Stimulated activated effector memory CD8-positive, alpha-beta T cell treated with anti-CD3 and anti-CD28 coated beads, Interleukin-12 subunit alpha, Interleukin-12 subunit beta, amount 100 ng/mL, for 72 hours (primary cell): Measurements from ENCODE around the gene STX11.
A peak's percentile ranks its signal among the peaks of the same experiment; 100 is the strongest.

Experiments
- ATAC-seq: fragments of 150-1000 bp; cut with Tn5 transposase; 2 replicates; pipeline ENCODE4 v1.10.0; 2021
- DNase-seq, 2 donors: peaks; one replicate each; pipeline ENCODE4 v3.0.0; 2021 to 2022; ENCODE audit warnings: low spot score in 2 of 2
- H3K27ac Mint-ChIP-seq: one replicate; pipeline ENCODE4 v1.8.0; 2022; ENCODE audit warnings: mild to moderate bottlenecking, mixed read lengths
- H3K36me3 Mint-ChIP-seq: one replicate; pipeline ENCODE4 v1.8.0; 2022; ENCODE audit warnings: mild to moderate bottlenecking, mixed read lengths
- H3K4me1 Mint-ChIP-seq: one replicate; pipeline ENCODE4 v1.8.0; 2022; ENCODE audit warnings: mixed read lengths
- H3K4me3 Mint-ChIP-seq: one replicate; pipeline ENCODE4 v1.8.0; 2022; ENCODE audit warnings: mild to moderate bottlenecking, mixed read lengths
- H3K9me3 Mint-ChIP-seq: one replicate; pipeline ENCODE4 v1.8.0; 2022; ENCODE audit warnings: mixed read lengths

Gene STX11

GRCh38 chr6:144153971-144154370, 3.7 kb downstream of the STX11 start:
- H3K4me1 Mint-ChIP-seq: peaks cover 59% of the 10 kb centered on the region
- H3K4me3 Mint-ChIP-seq: peak overlapping the region; percentile 76
- H3K36me3 Mint-ChIP-seq: peaks cover 84% of the 10 kb centered on the region
- no peak for ATAC-seq
- no peaks in the 10 kb centered on the region for H3K9me3 Mint-ChIP-seq
- DNase-seq: no peak
- no peak overlapping the region for H3K27ac Mint-ChIP-seq

GRCh38 chr6:144155529-144155928, 5.2 kb downstream of the STX11 start:
- Mint-ChIP-seq H3K27ac (no peak overlapping the region), H3K4me3 (peak overlapping the region; percentile 34), H3K4me1 (peaks cover 53% of the 10 kb centered on the region), H3K36me3 (peaks cover 89% of the 10 kb centered on the region), H3K9me3 (no peaks in the 10 kb centered on the region)
- DNase-seq (no peak), ATAC-seq (peak; percentile 56)

DNA sequence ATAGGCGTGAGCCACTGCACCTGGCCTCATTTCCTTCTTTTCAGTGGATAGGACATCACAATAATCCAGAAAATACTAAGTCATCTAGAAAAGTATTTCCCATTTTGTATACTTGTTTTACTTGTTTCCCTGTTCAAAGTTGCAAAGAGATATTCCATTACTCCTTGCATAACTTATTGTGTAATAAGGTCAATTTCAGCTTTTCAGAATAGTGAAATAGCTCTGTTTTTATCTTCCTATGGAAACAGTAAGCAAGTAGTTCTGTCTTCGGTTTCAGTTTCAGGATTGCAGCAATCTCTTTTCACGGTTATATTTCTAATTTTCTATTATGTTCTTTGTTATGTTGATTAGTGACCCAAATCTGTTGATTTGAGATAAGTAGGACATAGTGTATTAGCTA, 6.0 kb downstream of the STX11 start:
- ATAC-seq (no peak), DNase-seq (no peak)
- Mint-ChIP-seq H3K27ac (peak overlapping the region; percentile 61), H3K4me1 (peaks cover 53% of the 10 kb centered on the region), H3K4me3 (peak overlapping the region; percentile 34), H3K9me3 (no peaks in the 10 kb centered on the region), H3K36me3 (peaks cover 84% of the 10 kb centered on the region)

GRCh38 chr6:144156991-144157390, 6.7 kb downstream of the STX11 start:
- Mint-ChIP-seq H3K9me3 (no peaks in the 10 kb centered on the region), H3K36me3 (peaks cover 85% of the 10 kb centered on the region), H3K27ac (no peak overlapping the region), H3K4me1 (peaks cover 57% of the 10 kb centered on the region), H3K4me3 (no peak overlapping the region)
- DNase-seq (no peak), ATAC-seq (no peak)

DNA sequence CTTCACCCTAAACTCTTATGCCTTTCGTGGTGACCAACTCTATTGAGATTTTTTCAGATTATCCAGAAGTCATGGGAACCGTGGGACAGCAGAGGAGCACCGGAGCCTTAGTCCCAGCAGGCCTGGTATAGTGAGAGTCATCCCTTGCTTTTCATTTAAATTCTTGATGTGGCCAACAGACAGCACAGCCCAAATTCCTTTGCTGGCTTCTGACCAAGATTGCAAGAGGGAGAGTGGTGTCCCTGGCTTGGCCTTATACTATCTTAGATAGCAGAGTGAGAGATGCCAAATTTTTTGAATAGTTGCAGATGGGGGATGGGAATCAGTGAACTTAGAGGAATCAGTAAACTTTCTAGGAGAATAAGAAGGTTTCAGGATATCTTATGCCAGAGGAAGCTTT, 7.8 kb downstream of the STX11 start:
- Mint-ChIP-seq H3K4me3 (no peak overlapping the region), H3K27ac (no peak overlapping the region), H3K9me3 (no peaks in the 10 kb centered on the region), H3K36me3 (peaks cover 83% of the 10 kb centered on the region), H3K4me1 (peaks cover 53% of the 10 kb centered on the region)
- DNase-seq (no peak), ATAC-seq (no peak)

- no peak overlapping the region for H3K27ac Mint-ChIP-seq
- H3K36me3 Mint-ChIP-seq: peaks cover 73% of the 10 kb centered on the region
- no peak for DNase-seq
- H3K4me1 Mint-ChIP-seq: peaks cover 42% of the 10 kb centered on the region
- no peak overlapping the region for H3K4me3 Mint-ChIP-seq
- ATAC-seq: no peak
- H3K9me3 Mint-ChIP-seq: no peaks in the 10 kb centered on the region
These were observed 8.9 kb downstream of the STX11 start for GRCh38 chr6:144159223-144159622.

GRCh38 chr6:144159742-144160141, 9.4 kb downstream of the STX11 start:
- Mint-ChIP-seq H3K27ac (no peak overlapping the region), H3K4me1 (peaks cover 37% of the 10 kb centered on the region), H3K9me3 (no peaks in the 10 kb centered on the region), H3K36me3 (peaks cover 69% of the 10 kb centered on the region), H3K4me3 (no peak overlapping the region)
- ATAC-seq: no peak
- no peak for DNase-seq

GRCh38 chr6:144160431-144161005, 10.2 kb downstream of the STX11 start:
- ATAC-seq (no peak), DNase-seq (no peak)
- H3K9me3 Mint-ChIP-seq: no peaks in the 10 kb centered on the region
- H3K4me3 Mint-ChIP-seq: no peak overlapping the region
- peaks cover 30% of the 10 kb centered on the region for H3K4me1 Mint-ChIP-seq
- H3K27ac Mint-ChIP-seq: no peak overlapping the region
- peaks cover 61% of the 10 kb centered on the region for H3K36me3 Mint-ChIP-seq

DNA sequence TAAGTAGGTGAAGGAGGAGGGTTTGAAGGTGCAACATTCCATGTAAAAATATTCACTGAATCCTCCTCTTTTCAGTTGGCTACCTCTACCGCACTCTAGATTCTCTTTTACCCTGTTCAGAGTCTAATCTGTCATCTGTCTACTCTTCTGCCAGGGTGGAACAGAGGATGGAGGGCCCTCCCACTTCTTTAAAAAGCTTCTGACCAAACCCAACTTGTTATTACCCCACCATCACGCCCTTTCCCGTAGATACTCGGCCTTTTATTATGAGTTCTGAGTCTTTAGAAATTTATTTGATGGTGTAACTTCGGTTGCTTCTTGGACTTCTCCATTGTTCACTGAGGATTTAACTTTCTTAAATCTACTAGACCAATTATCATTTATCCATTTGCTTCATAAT, 11.7 kb downstream of the STX11 start:
- ATAC-seq (no peak), DNase-seq (no peak)
- Mint-ChIP-seq H3K27ac (no peak overlapping the region), H3K36me3 (peaks cover 55% of the 10 kb centered on the region), H3K4me3 (no peak overlapping the region), H3K9me3 (no peaks in the 10 kb centered on the region), H3K4me1 (peaks cover 21% of the 10 kb centered on the region)

GRCh38 chr6:144162977-144163376, 12.7 kb downstream of the STX11 start:
- Mint-ChIP-seq H3K36me3 (peaks cover 55% of the 10 kb centered on the region), H3K9me3 (no peaks in the 10 kb centered on the region), H3K4me3 (no peak overlapping the region), H3K27ac (no peak overlapping the region), H3K4me1 (peaks cover 15% of the 10 kb centered on the region)
- DNase-seq (no peak), ATAC-seq (no peak)

GRCh38 chr6:144165784-144166183, 15.5 kb downstream of the STX11 start:
- H3K36me3 Mint-ChIP-seq: peaks cover 60% of the 10 kb centered on the region
- ATAC-seq (no peak), DNase-seq (no peak)
- H3K9me3 Mint-ChIP-seq: no peaks in the 10 kb centered on the region
- H3K4me3 Mint-ChIP-seq: no peak overlapping the region
- H3K4me1 Mint-ChIP-seq: peaks cover 39% of the 10 kb centered on the region
- H3K27ac Mint-ChIP-seq: no peak overlapping the region

GRCh38 chr6:144170044-144170443, 19.7 kb downstream of the STX11 start:
- no peaks in the 10 kb centered on the region for H3K9me3 Mint-ChIP-seq
- no peak overlapping the region for H3K4me3 Mint-ChIP-seq
- H3K36me3 Mint-ChIP-seq: peaks cover 83% of the 10 kb centered on the region
- H3K27ac Mint-ChIP-seq: no peak overlapping the region
- peaks cover 52% of the 10 kb centered on the region for H3K4me1 Mint-ChIP-seq
- DNase-seq: no peak
- ATAC-seq: no peak

- no peak for DNase-seq
- H3K4me3 Mint-ChIP-seq: no peak overlapping the region
- ATAC-seq: no peak
- H3K9me3 Mint-ChIP-seq: no peaks in the 10 kb centered on the region
- H3K27ac Mint-ChIP-seq: peak overlapping the region; percentile 48
- peaks cover 62% of the 10 kb centered on the region for H3K4me1 Mint-ChIP-seq
- H3K36me3 Mint-ChIP-seq: peaks cover 81% of the 10 kb centered on the region
These were observed 21.1 kb downstream of the STX11 start for GRCh38 chr6:144171406-144171805.

DNA sequence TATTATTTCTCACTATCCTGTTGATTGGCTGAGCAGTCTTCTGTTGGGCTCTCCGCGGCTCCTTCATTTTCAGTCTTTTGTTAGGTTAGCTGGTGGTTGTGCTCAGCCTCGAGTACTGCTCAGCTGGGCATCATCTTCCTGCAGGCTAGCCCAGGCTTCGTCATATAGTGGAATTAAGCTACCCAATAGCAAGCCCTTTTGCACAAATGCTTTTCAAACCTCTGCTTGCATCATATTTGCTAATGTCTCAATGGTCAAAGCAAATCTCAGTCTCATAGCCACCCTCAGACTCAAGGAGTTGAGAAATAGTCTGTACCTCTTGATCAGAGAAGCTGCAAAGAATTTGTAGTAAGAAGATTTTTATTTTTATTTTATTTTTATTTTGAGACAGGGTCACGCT, 23.7 kb downstream of the STX11 start:
- ATAC-seq (no peak), DNase-seq (no peak)
- Mint-ChIP-seq H3K27ac (no peak overlapping the region), H3K36me3 (peaks cover 55% of the 10 kb centered on the region), H3K4me3 (no peak overlapping the region), H3K4me1 (peaks cover 57% of the 10 kb centered on the region), H3K9me3 (no peaks in the 10 kb centered on the region)

DNA sequence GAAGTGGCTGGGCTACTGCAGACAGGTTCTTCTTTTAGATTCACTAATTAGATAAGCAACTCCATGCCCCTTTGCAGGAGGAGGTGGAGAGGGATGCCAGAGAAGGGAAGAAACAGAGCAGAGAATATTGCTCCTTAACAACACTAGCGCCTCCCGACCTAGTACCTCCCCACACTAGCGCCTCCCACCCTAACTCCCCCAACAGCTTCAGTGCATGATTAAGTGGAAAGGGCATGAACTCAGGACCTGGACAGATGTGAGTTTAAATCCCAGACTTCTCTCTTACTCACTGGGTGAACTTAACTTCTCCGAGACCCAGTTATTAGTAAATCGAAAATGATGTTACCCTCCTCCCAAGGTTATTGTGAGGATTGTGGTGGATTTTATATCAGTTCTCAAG, 25.7 kb downstream of the STX11 start:
- no peak overlapping the region for H3K4me3 Mint-ChIP-seq
- DNase-seq (no peak), ATAC-seq (no peak)
- no peaks in the 10 kb centered on the region for H3K9me3 Mint-ChIP-seq
- H3K36me3 Mint-ChIP-seq: peaks cover 41% of the 10 kb centered on the region
- H3K27ac Mint-ChIP-seq: no peak overlapping the region
- peaks cover 58% of the 10 kb centered on the region for H3K4me1 Mint-ChIP-seq

DNA sequence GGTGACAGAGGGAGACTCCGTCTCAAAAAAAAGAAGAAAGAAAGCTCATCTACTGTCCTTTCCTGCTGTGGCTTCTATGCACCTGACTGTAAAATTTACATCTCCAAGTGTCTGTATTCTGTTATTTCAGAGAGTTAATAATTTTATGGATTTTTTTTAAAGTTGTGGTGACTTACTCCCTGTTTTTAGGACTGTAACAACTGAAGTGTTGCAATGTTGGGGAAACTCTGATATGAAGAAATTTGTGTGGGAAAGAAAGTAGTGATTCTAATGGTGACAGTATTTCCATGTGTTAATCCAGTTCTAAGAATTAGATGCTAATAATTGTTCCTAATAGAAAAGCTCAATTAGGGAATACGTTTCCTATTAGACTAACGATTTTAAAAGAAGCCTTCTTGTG, 27.4 kb downstream of the STX11 start:
- Mint-ChIP-seq H3K4me3 (no peak overlapping the region), H3K4me1 (peaks cover 59% of the 10 kb centered on the region), H3K27ac (no peak overlapping the region), H3K36me3 (peaks cover 40% of the 10 kb centered on the region), H3K9me3 (no peaks in the 10 kb centered on the region)
- ATAC-seq: no peak
- DNase-seq: no peak

DNA sequence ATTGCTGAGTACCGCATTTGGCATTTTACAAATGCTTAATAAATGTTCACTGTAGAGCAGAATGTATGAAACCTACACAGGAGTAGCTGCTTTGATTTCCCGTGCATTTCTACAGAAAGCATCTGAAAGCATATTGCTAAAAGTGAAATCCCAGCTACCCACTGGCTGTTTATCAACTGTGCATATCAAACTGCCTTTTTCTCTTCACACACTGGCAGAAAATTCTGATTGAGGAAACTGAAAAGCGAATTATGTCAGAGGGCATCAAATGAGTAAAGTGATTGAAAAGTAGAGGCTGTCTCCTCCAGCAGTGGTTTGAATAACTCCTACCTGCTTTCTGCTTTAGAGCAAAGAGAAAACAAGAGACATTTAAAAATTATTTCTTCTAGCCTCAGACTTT, 28.0 kb downstream of the STX11 start:
- Mint-ChIP-seq H3K4me3 (no peak overlapping the region), H3K9me3 (no peaks in the 10 kb centered on the region), H3K36me3 (peaks cover 34% of the 10 kb centered on the region), H3K27ac (no peak overlapping the region), H3K4me1 (peaks cover 58% of the 10 kb centered on the region)
- DNase-seq: no peak
- ATAC-seq: peak; percentile 86
